HepG2 (cell line): Measurements from ENCODE around the gene NXNL2. TPM values are rescaled to one million over a fixed set of nuclear protein-coding genes. Genes with fewer than 3 reads are reported as not detected.

Experiments
- ATAC-seq: fragments of 200-7000 bp; cut with Tn5 transposase; 3 replicates; pipeline ENCODE4 v1.9.1; 2020; ENCODE audit warnings: mild to moderate bottlenecking, moderate library complexity
- BruUV-seq: library from RNA; stranded (reverse); fragments of 400-500 nt; replicated peaks from 2 replicates; lab custom pipeline; 2021; lab: Mats Ljungman, UMichigan
- CTCF ChIA-PET: fragments of 300-600 bp; formaldehyde crosslinking; extraction: SDS; loops from one replicate; lab custom pipeline; 2021; ENCODE audit warnings: low total read pairs, inconsistent platforms, low intra/inter-chr PET ratio; lab: Yijun Ruan, JAX
- POLR2A ChIA-PET: fragments of 350-600 bp; sonication (Branson Sonifier 250); formaldehyde crosslinking; loops from one replicate; lab custom pipeline; 2020; ENCODE audit warnings: antibody characterized with exemption, inconsistent platforms; lab: Yijun Ruan, JAX
- DNase-seq: peaks from one replicate; pipeline ENCODE4 v3.0.0-alpha.2; 2015; ENCODE audit warnings: low spot score
- FAIRE-seq: peaks from 3 replicates; lab custom pipeline; 2011; peaks lifted over from hg19 to GRCh38; lab: Jason Lieb, UNC
- H2AFZ ChIP-seq: one replicate; pipeline ENCODE4 v1.6.1; 2011; ENCODE audit warnings: low read length, inconsistent platforms
- H3K27ac ChIP-seq: fragments of 300-600 bp; 3 replicates; pipeline ENCODE4 v1.8.0; 2011; ENCODE audit warnings: mixed run types, mild to moderate bottlenecking, mixed read lengths, low read length, inconsistent platforms; ENCODE audit not compliant: insufficient read depth; ENCODE audit errors: extremely low read length
- H3K27me3 ChIP-seq, 2 experiments: fragments of 200-600 bp in 1 of 2; 2 replicates in 1 of 2; 3 replicates in 1 of 2; pipeline versions ENCODE4 v1.6.0 to v1.8.0; 2011; ENCODE audit warnings: low read length in 2 of 2, mild to moderate bottlenecking in 2 of 2, moderate library complexity in 2 of 2, inconsistent platforms in 1 of 2; ENCODE audit not compliant: insufficient read depth in 2 of 2, control insufficient read depth in 1 of 2
- H3K36me3 ChIP-seq, 2 experiments: fragments of 200-600 bp in 1 of 2; replicated peaks in 1 of 2; 2 replicates in 1 of 2; 3 replicates in 1 of 2; pipeline versions ENCODE4 v1.5.1 to v1.8.0; 2011; ENCODE audit warnings: low read length in 2 of 2, inconsistent platforms in 1 of 2; ENCODE audit not compliant: insufficient read depth in 2 of 2, control insufficient read depth in 1 of 2
- H3K4me1 ChIP-seq: 2 replicates; pipeline ENCODE4 v1.5.1; 2012; ENCODE audit warnings: low read length, inconsistent platforms; ENCODE audit not compliant: insufficient read depth
- H3K4me2 ChIP-seq: 2 replicates; pipeline ENCODE4 v1.6.0; 2011; ENCODE audit warnings: low read depth, low read length, inconsistent platforms
- H3K4me3 ChIP-seq, 3 experiments: fragments of 200-600 bp in 1 of 3; sonication (generic), shearing (Covaris generic) in 1 of 3; replicated peaks in 1 of 3; 2 replicates each; pipeline ENCODE4 v1.5.1; 2011 to 2016; ENCODE audit warnings: low read length in 3 of 3, inconsistent platforms in 2 of 3, low read depth in 2 of 3, mild to moderate bottlenecking in 2 of 3, control low read depth in 1 of 3, mixed read lengths in 1 of 3; ENCODE audit not compliant: insufficient read depth in 1 of 3
- H3K79me2 ChIP-seq: one replicate; pipeline ENCODE4 v1.6.1; 2011; ENCODE audit warnings: low read length, inconsistent platforms; ENCODE audit not compliant: insufficient read depth
- H3K9ac ChIP-seq: 2 replicates; pipeline ENCODE4 v1.6.0; 2011; ENCODE audit warnings: mild to moderate bottlenecking, low read depth, low read length, inconsistent platforms; ENCODE audit not compliant: insufficient read depth
- H3K9me3 ChIP-seq: 2 replicates; pipeline ENCODE4 v1.5.1; 2012; ENCODE audit warnings: mild to moderate bottlenecking, low read length
- H4K20me1 ChIP-seq: 2 replicates; pipeline ENCODE4 v1.6.0; 2011; ENCODE audit warnings: inconsistent platforms, mild to moderate bottlenecking, low read length, moderate library complexity; ENCODE audit not compliant: insufficient read depth
- EP300 ChIP-seq, 3 experiments: sonication (generic) in 1 of 3; formaldehyde crosslinking in 1 of 3; IDR thresholded peaks; 2 replicates each; pipeline versions ENCODE4 v1.5.1 to v1.6.1; 2011 to 2020; ENCODE audit warnings: low read depth in 2 of 3, low read length in 2 of 3, borderline replicate concordance in 1 of 3, improper control_type of control experiment in 1 of 3, mild to moderate bottlenecking in 1 of 3, missing genetic modification reagents in 1 of 3, moderate library complexity in 1 of 3
- HMG20A ChIP-seq: IDR thresholded peaks from 2 replicates; pipeline ENCODE4 v1.6.1; 2016; ENCODE audit warnings: borderline replicate concordance
- KLF12 ChIP-seq: sonication (generic); formaldehyde crosslinking; IDR thresholded peaks from 2 replicates; pipeline ENCODE4 v1.4.0; 2020; ENCODE audit warnings: missing genetic modification reagents, borderline replicate concordance
- NAIF1 ChIP-seq: sonication (generic); formaldehyde crosslinking; IDR thresholded peaks from 2 replicates; pipeline ENCODE4 v1.5.0; 2020; ENCODE audit warnings: mild to moderate bottlenecking, missing genetic modification reagents, borderline replicate concordance
- NBN ChIP-seq: fragments of 450-650 bp; conservative IDR thresholded peaks from 2 replicates; pipeline ENCODE4 v1.6.1; 2017
- RORA ChIP-seq: sonication (generic); formaldehyde crosslinking; IDR thresholded peaks from 2 replicates; pipeline ENCODE4 v1.5.0; 2020; ENCODE audit warnings: mild to moderate bottlenecking, missing genetic modification reagents, moderate library complexity
- SOX6 ChIP-seq, 2 experiments: fragments of 450-650 bp in 1 of 2; sonication (generic) in 1 of 2; formaldehyde crosslinking in 1 of 2; IDR thresholded peaks; 2 replicates each; pipeline versions ENCODE4 v1.4.0 to v1.6.1; 2017 to 2020; ENCODE audit warnings: antibody characterized with exemption in 1 of 2, mild to moderate bottlenecking in 1 of 2, missing genetic modification reagents in 1 of 2
- ZBTB20 ChIP-seq: sonication (generic); formaldehyde crosslinking; IDR thresholded peaks from 2 replicates; pipeline ENCODE4 v1.8.1; 2023; ENCODE audit warnings: missing genetic modification reagents, low read depth, mild to moderate bottlenecking, borderline replicate concordance
- ZNF225 ChIP-seq: sonication (generic); formaldehyde crosslinking; IDR thresholded peaks from 2 replicates; pipeline ENCODE4 v1.4.0; 2020; ENCODE audit warnings: mild to moderate bottlenecking, missing genetic modification reagents
- ZNF670 ChIP-seq: sonication (generic); formaldehyde crosslinking; IDR thresholded peaks from 2 replicates; pipeline ENCODE4 v1.8.0; 2022; ENCODE audit warnings: mild to moderate bottlenecking, missing genetic modification reagents, borderline replicate concordance
- WGBS: methylation state at CpG from one replicate; pipeline ENCODE4 v1.1.6; 2017; ENCODE audit warnings: low lambda C conversion rate; 5-methylcytosine and 5-hydroxymethylcytosine counted together
- in situ Hi-C: cut with HindIII; loops from 2 replicates; pipeline ENCODE4 v1.10.0; 2017; ENCODE audit warnings: low pct_unique_long_range_greater_than_20kb; ENCODE audit not compliant: extremely low pct_ligation_motif_present
- intact Hi-C: fragments of 100-400 bp; cut with micrococcal nuclease; formaldehyde crosslinking; loops from one replicate; pipeline ENCODE4 v1.10.0; 2022; ENCODE audit not compliant: unreplicated experiment
- polyA plus RNA-seq, 8 experiments: library from polyadenylated mRNA; depleted of rRNA in 3 of 8; stranded (reverse) in 7 of 8; unstranded in 1 of 8; fragments of >200 nt; fragmentation: Illumina TruSeq in 4 of 8; extraction: Trizol in 4 of 8; gene quantifications; 2 replicates each; pipeline versions ENCODE4 v1.2.1 to v1.2.3, GENCODE V29; 2011 to 2016; ENCODE audit warnings: low read depth in 4 of 8, missing spikeins in 1 of 8, mixed read lengths in 1 of 8; ENCODE audit not compliant: insufficient read depth in 1 of 8
- total RNA-seq, 5 experiments: library from RNA; depleted of rRNA; stranded (reverse); fragments of >200 nt; fragmentation: Illumina TruSeq; extraction: Trizol; gene quantifications; 2 replicates each; pipeline ENCODE4 v1.2.3, GENCODE V29; 2016; ENCODE audit warnings: low read depth in 1 of 5

Gene NXNL2
- total and polyA plus RNA-seq, 2 of the 13 experiments (the other 11 are each of a cell fraction or from before 2014, with no cell fraction given): not detected

GRCh38 chr9:88533951-88534455, 975 bp upstream of the NXNL2 start:
- Histone ChIP-seq H2AFZ (no peak overlapping the region), H3K9me3 (no peaks in the 10 kb centered on the region), H3K27me3 (peaks cover 1 to 14% of the 10 kb centered on the region in 2 experiments; a peak in 3 of 5 replicates), H3K36me3 (no peaks in the 10 kb centered on the region), H3K4me2 (peak overlapping the region; percentile 24; the same call in 1 of the 2 replicates), H4K20me1 (no peaks in the 10 kb centered on the region), H3K79me2 (no peaks in the 10 kb centered on the region), H3K27ac (no peak overlapping the region), H3K4me1 (peaks cover 28% of the 10 kb centered on the region), H3K9ac (no peak overlapping the region), H3K4me3 (peak overlapping the region in 2 of 3 experiments; percentile 25 to 41; a peak in 3 of 6 replicates)
- no TSS peak for BruUV-seq
- peak; percentile 29 for ATAC-seq
- WGBS: 13% methylated on average over 38 of the region's 41 CpGs
- ChIA-PET CTCF (no interaction called here), POLR2A (no interaction called here)
- in situ Hi-C loops: no loop called here
- no peak for TF ChIP-seq HMG20A (CRISPR knock-in tag)
- TF ChIP-seq ZBTB20 (CRISPR knock-in tag): no peak
- TF ChIP-seq ZNF225: no peak
- no peak for TF ChIP-seq RORA
- TF ChIP-seq SOX6 (IDR thresholded peaks at IDR 0.05): no peak
- TF ChIP-seq SOX6 (CRISPR knock-in tag; IDR thresholded peaks at IDR 0.05): no peak
- TF ChIP-seq KLF12 (CRISPR knock-in tag): no peak
- no peak for TF ChIP-seq NAIF1
- no peak for TF ChIP-seq ZNF670 (CRISPR knock-in tag)
- TF ChIP-seq EP300 (IDR thresholded peaks at IDR 0.05; ENCODE audit: low read depth in 2 of 2, low read length in 2 of 2): no peak
- no peak for TF ChIP-seq EP300 (CRISPR knock-in tag; IDR thresholded peaks at IDR 0.05; ENCODE audit: borderline replicate concordance)
- TF ChIP-seq NBN: no peak
- DNase-seq: no peak
- no peak for FAIRE-seq
- intact Hi-C loops: no loop called here
